ENCODE results near the gene SLC25A6.
"Not testable (repeated sequence)": the region's sequence is repeated elsewhere in the genome, so short reads cannot be mapped to it uniquely, and the experiment has no call there.

Gene SLC25A6

GRCh38 chrX:1412551-1413161, 20.7 kb upstream of the SLC25A6 start:
- no peak for DNase-seq

GRCh38 chrX:1411326-1411725, 19.4 kb upstream of the SLC25A6 start:
- DNase-seq = no peak

DNA sequence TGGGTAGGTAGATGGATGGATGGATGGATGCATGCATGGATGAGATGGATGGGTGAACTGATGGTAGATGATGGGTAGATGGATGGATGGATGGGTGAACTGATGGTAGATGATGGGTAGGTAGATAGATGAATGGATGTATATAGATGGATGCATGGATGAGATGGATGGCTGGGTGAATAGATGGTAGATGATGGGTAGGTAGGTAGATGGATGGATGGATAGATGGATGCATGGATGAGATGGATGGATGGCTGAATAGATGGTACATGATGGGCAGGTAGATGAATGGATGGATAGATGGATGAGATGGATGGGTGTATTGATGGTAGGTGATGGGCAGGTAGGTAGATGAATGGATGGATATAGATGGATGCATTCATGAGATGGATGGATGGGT, 15.1 kb upstream of the SLC25A6 start:
- no peak for DNase-seq

DNA sequence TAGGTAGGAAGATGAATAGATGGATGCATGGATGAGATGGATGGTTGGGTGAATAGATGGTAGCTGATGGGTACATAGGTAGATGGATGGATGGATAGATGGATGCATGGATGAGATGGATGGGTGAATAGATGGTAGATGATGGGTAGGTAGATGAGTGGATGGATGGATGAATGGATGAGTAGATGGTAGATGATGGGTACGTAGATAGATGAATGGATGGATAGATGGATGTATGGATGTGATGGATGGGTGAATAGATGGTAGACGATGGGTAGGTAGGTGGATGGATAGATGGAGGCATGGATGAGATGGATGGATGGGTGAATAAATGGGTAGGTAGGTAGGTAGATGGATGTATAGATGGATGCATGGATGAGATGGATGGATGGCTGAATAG, 13.9 kb upstream of the SLC25A6 start:
- not testable (repeated sequence) for DNase-seq

- DNase-seq = not testable (repeated sequence)
These were observed 12.0 kb upstream of the SLC25A6 start for GRCh38 chrX:1403867-1404266.

- DNase-seq = no peak
These were observed 11.3 kb upstream of the SLC25A6 start for GRCh38 chrX:1403228-1403627.

- DNase-seq = no peak
These were observed 9.9 kb upstream of the SLC25A6 start for GRCh38 chrX:1401611-1402430.

DNA sequence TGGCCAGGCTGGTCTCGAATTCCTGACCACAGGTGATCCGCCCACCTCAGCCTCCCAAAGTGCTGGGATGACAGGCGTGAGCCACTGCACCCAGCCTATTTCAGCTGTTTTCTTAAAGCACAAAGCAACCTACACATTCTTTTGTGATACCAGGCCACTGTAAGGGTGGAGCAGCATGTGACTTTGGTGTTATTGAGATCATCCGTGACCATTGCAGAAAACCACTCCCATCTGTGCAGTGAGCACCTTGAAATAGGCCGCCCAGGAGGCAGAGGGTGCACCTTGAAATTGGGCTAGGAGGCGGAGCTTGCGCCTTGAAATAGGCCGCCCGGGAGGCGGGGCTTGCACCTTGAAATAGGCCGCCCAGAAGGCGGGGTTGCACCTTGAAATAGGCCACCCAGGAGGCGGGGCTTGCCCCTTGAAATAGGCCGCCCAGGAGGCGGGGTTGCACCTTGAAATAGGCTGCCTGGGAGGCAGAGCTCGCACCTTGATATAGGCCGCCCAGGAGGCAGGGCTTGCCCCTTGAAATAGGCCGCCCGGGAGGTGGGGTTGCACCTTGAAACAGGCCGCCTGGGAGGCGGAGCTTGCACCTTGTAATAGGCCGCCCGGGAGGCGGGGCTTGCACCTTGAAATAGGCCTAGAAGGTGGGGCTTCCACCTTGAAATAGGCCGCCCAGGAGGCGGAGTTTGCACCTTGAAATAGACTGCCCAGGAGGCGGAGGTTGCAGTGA, 9.0 kb upstream of the SLC25A6 start:
- no peak for DNase-seq

DNA sequence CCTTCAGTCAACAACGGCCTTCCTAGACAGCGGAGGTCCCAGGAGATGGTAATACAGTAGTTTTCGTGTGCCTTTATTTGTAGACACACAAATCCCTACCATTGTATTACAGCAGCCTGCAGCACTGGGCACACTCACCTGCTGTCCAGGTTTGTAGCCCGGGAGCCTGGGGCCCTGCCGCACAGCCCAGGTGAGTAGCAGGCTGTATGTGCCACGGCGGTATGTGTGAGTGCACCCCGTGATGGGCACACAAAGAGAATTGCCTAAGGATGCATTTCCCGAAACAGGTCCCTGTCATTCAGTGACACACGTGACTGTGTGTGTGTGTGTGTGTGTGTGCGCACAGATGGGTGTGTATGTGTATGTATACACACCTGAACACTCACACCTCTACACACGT, 8.1 kb upstream of the SLC25A6 start:
- DNase-seq = no peak

DNA sequence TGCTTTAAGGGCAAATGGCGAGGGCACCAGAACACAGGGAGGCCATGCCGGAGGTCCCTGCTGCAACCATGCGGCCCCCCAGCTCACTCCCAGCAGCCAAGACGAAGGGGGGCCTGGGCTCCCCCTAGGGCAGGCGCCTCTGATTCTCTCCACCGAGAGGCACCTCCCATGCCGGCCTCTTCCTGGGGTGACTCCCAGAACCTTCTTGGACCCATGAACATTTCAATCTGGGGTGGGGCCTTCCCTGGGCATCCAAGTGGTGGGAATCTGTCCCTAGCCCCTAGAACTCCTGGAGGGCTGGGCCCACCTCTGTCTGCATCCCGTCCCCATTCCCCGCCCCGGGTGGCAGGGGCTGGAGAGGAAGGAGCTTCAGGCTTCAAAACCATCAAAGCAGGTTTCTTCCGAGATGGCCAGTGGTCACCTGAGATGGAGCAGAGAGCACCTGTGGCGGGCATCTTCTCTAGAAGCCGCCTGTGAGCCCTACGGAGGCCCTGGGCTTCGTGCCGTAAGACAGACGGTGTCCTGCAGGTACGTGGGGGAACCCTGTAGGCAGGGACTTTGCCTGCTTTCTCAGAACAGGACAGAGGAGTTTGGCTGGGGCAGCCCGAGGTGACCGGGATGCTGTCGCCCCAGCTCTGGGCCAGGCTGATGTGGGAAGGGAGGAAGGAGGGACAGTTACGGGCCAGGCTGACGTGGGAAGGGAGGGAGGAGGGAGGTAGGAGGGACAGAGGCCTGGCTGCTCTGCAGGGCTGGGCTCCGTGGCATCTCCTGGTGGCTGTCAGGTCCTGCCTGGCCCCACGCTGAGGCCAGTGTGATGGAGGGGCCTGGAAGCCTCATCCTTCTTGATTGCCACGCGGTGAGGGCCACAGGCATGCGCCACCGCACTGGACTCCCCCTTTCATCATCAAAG, 6.8 kb upstream of the SLC25A6 start:
- no peak for DNase-seq

- DNase-seq = no peak
These were observed 5.7 kb upstream of the SLC25A6 start for GRCh38 chrX:1397441-1398270.

DNA sequence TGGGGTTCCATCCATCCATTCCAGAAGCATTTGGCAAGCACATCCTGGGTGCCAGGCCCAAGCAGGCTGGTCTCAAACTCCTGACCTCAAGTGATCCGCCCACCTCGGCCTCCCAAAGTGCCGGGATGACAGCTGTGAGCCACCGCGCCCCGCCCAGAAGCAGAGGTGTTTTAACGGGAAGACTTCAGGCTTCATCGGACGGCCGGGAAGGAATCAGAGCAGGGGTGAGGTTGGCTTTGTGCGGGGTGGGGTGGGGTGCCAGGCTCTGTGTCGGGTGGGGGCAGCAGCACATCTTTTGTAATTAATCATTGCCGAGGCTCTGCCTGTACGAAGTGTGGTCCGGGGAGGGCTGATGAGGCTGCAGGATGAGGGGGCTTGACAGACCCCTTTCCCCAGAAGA, 5.1 kb upstream of the SLC25A6 start:
- no peak for DNase-seq

- DNase-seq = no peak
These were observed 3.8 kb upstream of the SLC25A6 start for GRCh38 chrX:1395646-1396216.

- no peak for DNase-seq
These were observed 3.0 kb upstream of the SLC25A6 start for GRCh38 chrX:1394731-1395501.

DNA sequence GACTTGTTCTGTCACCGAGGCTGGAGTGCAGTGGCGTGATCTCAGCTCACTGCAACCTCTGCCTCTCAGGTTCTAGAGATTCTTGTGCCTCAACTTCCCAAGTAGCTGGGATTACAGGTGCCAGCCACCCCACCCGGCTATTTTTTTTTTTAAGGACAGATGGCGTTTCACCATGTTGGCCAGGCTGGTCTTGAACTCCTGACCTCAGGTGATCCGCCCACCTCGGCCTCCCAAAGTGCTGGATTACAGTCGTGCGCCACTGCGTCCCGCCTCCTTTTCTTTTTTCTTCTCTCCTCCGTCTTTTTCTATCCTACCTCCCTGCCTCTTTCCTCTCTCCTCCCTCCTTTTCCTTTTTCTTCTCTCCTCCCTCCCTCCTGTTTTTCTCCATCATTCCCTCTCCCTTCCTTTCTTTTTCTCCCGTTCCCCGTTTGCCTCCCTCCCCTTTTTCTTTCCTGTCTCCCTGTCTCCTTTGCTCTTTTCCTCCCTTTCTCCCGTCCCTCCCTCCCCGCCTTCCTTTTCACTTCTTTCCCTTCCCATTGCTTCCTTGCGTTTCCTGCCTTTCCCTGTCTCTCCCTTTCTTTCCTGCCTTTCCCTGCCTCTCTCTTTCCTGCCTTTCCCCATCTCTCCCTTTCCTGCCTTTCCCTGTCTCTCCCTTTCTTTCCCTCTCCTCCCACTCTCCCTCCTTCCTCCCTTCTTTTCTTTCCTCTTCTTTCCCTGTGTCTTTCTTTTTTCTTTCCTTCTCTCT, 2.1 kb upstream of the SLC25A6 start:
- no peak for DNase-seq

DNA sequence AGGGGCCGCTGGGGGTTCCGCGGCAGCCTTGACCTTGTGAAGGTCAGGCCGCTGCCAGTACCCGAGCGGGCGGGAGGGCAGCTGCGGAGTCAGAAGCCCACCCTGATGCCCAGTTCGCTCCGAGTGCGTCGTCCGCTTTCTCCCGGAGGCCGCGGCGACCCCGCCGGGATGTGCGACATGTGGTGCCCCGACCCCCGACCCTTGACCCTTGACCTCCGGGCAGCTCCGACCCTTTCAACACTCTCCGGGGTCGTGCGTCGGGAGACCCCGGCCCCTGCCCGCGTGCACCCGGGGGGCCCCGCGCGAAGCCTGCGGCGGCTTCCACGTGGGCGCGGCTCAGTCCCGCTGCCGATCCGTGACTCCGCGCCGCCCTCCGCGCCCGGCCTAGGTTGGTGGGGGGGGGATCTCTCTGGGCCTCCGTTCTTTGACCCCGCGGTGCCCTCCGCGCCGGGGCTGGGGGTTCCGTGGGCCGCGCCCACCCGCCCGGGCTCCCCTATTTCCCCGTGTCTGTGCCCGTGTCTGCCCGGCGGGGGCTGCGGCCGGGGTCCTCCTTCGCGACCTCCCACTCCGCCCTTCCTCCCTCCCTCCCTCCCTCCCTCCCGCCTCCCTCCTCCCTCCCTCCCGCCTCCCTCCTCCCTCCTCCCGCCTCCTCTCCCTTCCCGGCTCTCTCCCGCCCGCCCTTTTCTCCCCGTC, 609 bp upstream of the SLC25A6 start:
- DNase-seq = no peak

GRCh38 chrX:1391370-1391706, 575 bp downstream of the SLC25A6 start:
- DNase-seq = no peak

GRCh38 chrX:1390621-1391369, 1.1 kb downstream of the SLC25A6 start:
- no peak for DNase-seq

GRCh38 chrX:1389993-1390285, 2.0 kb downstream of the SLC25A6 start:
- no peak for DNase-seq
